Endometrial microvascular endothelial cells (primary cell): ENCODE measurements around the gene MAML2. TPM values are rescaled to one million over a fixed set of nuclear protein-coding genes. Genes with fewer than 3 reads are reported as not detected.

Experiments used
- in situ Hi-C: cut with HindIII; loops from 2 replicates; pipeline ENCODE4 v1.10.0; 2017; ENCODE audit warnings: low sequenced_read_pairs, low pct_unique_long_range_greater_than_20kb; ENCODE audit errors: inconsistent ontology term
- total RNA-seq: library from RNA; depleted of rRNA; stranded (reverse); fragments of >200 nt; gene quantifications from one replicate; pipeline ENCODE4 v1.2.3, GENCODE V29; 2015; ENCODE audit errors: inconsistent ontology term

MAML2 gene
- total RNA-seq, 1 donor from 2014 or later, result 4.0 TPM

- in situ Hi-C loops, result no loop called here
These were observed 260.7 kb downstream of the MAML2 start for GRCh38 chr11:96082002-96082899.

GRCh38 chr11:96081561-96081960 lies 261.4 kb downstream of the MAML2 start:
- in situ Hi-C loops, result no loop called here

- in situ Hi-C loops, result no loop called here
These were observed 263.3 kb downstream of the MAML2 start for GRCh38 chr11:96079691-96080090.

GRCh38 chr11:96075532-96075959 lies 267.4 kb downstream of the MAML2 start:
- in situ Hi-C loops, result no loop called here

GRCh38 chr11:96074551-96075310 lies 268.3 kb downstream of the MAML2 start:
- in situ Hi-C loops, result no loop called here

GRCh38 chr11:96073536-96073935 lies 269.5 kb downstream of the MAML2 start:
- in situ Hi-C loops, result no loop called here

GRCh38 chr11:96072592-96072991 lies 270.4 kb downstream of the MAML2 start:
- in situ Hi-C loops, result no loop called here

GRCh38 chr11:96070453-96070852 lies 272.5 kb downstream of the MAML2 start:
- in situ Hi-C loops, result no loop called here

GRCh38 chr11:96067160-96067559 lies 275.8 kb downstream of the MAML2 start:
- in situ Hi-C loops, result no loop called here

- in situ Hi-C loops, result no loop called here
These were observed 277.6 kb downstream of the MAML2 start for GRCh38 chr11:96065379-96065778.

GRCh38 chr11:96063886-96064285 lies 279.1 kb downstream of the MAML2 start:
- in situ Hi-C loops, result no loop called here

GRCh38 chr11:96063053-96063452 lies 279.9 kb downstream of the MAML2 start:
- in situ Hi-C loops, result no loop called here

- in situ Hi-C loops, result no loop called here
These were observed 280.9 kb downstream of the MAML2 start for GRCh38 chr11:96062134-96062533.

- in situ Hi-C loops, result no loop called here
These were observed 281.3 kb downstream of the MAML2 start for GRCh38 chr11:96061730-96062129.

- in situ Hi-C loops, result no loop called here
These were observed 281.9 kb downstream of the MAML2 start for GRCh38 chr11:96061069-96061468.

- in situ Hi-C loops, result no loop called here
These were observed 285.5 kb downstream of the MAML2 start for GRCh38 chr11:96057502-96057901.

GRCh38 chr11:96056576-96056975 lies 286.4 kb downstream of the MAML2 start:
- in situ Hi-C loops, result no loop called here

GRCh38 chr11:96055706-96056387 lies 287.1 kb downstream of the MAML2 start:
- in situ Hi-C loops, result no loop called here

GRCh38 chr11:96054870-96055705 lies 287.9 kb downstream of the MAML2 start:
- in situ Hi-C loops, result no loop called here
